Stimulated activated CD4-positive, alpha-beta T cell treated with anti-CD3 and anti-CD28 coated beads, Interleukin-12 subunit alpha, Interleukin-12 subunit beta, amount 100 ng/mL, for 24 hours (primary cell): ENCODE results near the gene SLC35A3.

Experiments used
- DNase-seq, 2 experiments: peaks; one replicate each; pipeline ENCODE4 v3.0.0-alpha.2; 2020; ENCODE audit warnings: low read depth in 2 of 2

Gene SLC35A3

DNA sequence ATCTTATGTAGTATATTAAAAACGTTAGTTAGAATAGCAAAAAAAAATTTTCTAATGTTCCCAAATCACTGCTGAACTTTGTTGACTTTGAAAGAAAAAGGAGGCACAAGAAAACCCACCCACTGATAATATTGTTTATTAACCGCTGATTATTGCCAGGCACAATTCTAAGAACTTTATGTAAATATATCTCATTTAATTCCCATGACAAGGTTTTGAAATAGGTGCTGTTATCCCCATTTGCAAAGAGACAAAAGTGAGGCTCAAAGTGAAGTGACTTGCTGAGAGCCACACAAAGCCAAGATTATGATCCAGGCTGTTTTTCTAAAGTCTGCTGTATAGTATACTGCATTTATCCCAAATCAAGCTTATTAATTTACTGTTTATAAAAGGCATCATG, 106.5 kb downstream of the SLC35A3 start:
- DNase-seq: no peak

DNA sequence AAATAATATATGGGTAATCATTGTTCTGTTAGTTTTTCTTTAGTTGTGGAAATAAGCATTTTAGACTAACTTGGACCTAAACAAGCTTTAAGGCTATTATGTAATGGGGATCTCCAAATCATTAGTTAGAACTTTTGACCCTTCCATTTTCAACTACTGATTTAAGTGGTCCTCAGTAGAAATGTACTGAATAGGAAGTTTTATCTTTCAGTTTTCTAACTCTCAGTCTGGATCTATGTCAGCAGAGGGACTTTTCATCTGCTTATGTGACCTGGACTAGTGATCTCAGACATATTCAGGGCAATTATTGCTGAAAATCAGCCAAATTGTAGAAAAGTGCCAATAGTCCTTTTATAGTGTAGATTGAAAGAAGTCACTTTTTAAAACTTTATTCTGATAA, 106.9 kb downstream of the SLC35A3 start:
- no peak for DNase-seq

DNA sequence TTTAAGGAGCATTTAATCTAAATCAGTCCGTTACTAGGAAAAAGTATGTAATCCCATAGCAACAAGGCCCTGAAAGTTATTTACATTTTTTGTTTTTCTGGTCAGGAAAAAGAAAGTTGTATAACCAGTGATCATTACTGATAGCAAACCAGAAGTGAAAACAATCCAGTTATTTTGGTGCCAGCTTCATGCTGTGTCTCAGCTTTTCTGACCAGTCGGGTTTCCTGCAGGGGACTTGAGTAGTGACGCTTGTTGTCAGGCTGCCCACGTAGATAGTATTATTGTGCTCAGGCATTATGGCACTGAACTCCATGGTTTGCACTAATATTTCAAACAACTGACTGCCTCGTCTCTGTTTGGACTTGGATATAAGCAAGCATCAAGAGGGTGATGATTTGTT, 107.7 kb downstream of the SLC35A3 start:
- DNase-seq: no peak

DNA sequence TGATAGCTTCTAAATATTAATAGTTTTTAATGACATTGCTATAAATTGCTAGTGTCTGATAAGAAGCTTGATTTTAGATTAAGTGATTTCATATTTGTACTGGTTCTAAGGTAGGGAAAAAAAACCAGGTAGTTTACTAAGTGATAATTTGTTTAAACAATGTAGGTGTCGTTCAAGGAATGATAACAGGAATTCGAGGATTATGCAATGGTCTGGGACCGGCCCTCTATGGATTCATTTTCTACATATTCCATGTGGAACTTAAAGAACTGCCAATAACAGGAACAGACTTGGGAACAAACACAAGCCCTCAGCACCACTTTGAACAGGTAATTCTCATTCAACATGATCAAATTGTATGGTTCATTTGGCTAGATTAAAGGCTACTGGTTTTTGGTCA, 110.5 kb downstream of the SLC35A3 start:
- DNase-seq: no peak
